ENCODE data around the gene AP2A2.

The AP2A2 gene

GRCh38 chr11:1039481-1040427, 114.1 kb downstream of the AP2A2 start:
- Mint-ChIP-seq H3K36me3 (no peaks in the 10 kb centered on the region), H3K27ac (no peak overlapping the region), H3K9me3 (ENCODE audit: low read depth) (no peaks in the 10 kb centered on the region), H3K4me1 (ENCODE audit: low read depth) (no peaks in the 10 kb centered on the region), H3K4me3 (no peak overlapping the region), H3K27me3 (peaks cover 3% of the 10 kb centered on the region)

GRCh38 chr11:1040428-1041148, 114.9 kb downstream of the AP2A2 start:
- Mint-ChIP-seq H3K36me3 (no peaks in the 10 kb centered on the region), H3K27ac (no peak overlapping the region)

GRCh38 chr11:1041149-1041467, 115.4 kb downstream of the AP2A2 start:
- Mint-ChIP-seq H3K27me3 (peaks cover 3% of the 10 kb centered on the region), H3K27ac (no peak overlapping the region), H3K36me3 (no peaks in the 10 kb centered on the region), H3K4me3 (no peak overlapping the region), H3K4me1 (ENCODE audit: low read depth) (no peaks in the 10 kb centered on the region), H3K9me3 (ENCODE audit: low read depth) (no peaks in the 10 kb centered on the region)

More at GRCh38 chr11:1040428-1041148, 114.9 kb downstream of the AP2A2 start:
- no peak overlapping the region for H3K4me3 Mint-ChIP-seq
- peaks cover 3% of the 10 kb centered on the region for H3K27me3 Mint-ChIP-seq
- H3K9me3 Mint-ChIP-seq (ENCODE audit: low read depth): no peaks in the 10 kb centered on the region
- no peaks in the 10 kb centered on the region for H3K4me1 Mint-ChIP-seq (ENCODE audit: low read depth)

GRCh38 chr11:1041471-1041870, 115.8 kb downstream of the AP2A2 start:
- Mint-ChIP-seq H3K27ac (no peak overlapping the region), H3K4me3 (no peak overlapping the region), H3K27me3 (peaks cover 3% of the 10 kb centered on the region), H3K36me3 (no peaks in the 10 kb centered on the region), H3K9me3 (ENCODE audit: low read depth) (no peaks in the 10 kb centered on the region), H3K4me1 (ENCODE audit: low read depth) (no peaks in the 10 kb centered on the region)

- H3K4me1 Mint-ChIP-seq (ENCODE audit: low read depth): no peaks in the 10 kb centered on the region
- no peak overlapping the region for H3K27ac Mint-ChIP-seq
- no peak overlapping the region for H3K4me3 Mint-ChIP-seq
Observed at GRCh38 chr11:1041936-1042608, 116.4 kb downstream of the AP2A2 start.

GRCh38 chr11:1042626-1043562, 117.2 kb downstream of the AP2A2 start:
- Mint-ChIP-seq H3K4me1 (ENCODE audit: low read depth) (no peaks in the 10 kb centered on the region), H3K27me3 (peaks cover 5% of the 10 kb centered on the region), H3K36me3 (no peaks in the 10 kb centered on the region), H3K4me3 (no peak overlapping the region), H3K9me3 (ENCODE audit: low read depth) (no peaks in the 10 kb centered on the region), H3K27ac (no peak overlapping the region)

More at GRCh38 chr11:1041936-1042608, 116.4 kb downstream of the AP2A2 start:
- Mint-ChIP-seq H3K27me3 (peaks cover 5% of the 10 kb centered on the region), H3K9me3 (ENCODE audit: low read depth) (no peaks in the 10 kb centered on the region), H3K36me3 (no peaks in the 10 kb centered on the region)

GRCh38 chr11:1043563-1044096, 118.0 kb downstream of the AP2A2 start:
- no peak overlapping the region for H3K27ac Mint-ChIP-seq
- H3K36me3 Mint-ChIP-seq: no peaks in the 10 kb centered on the region
- H3K4me3 Mint-ChIP-seq: no peak overlapping the region
- no peaks in the 10 kb centered on the region for H3K9me3 Mint-ChIP-seq (ENCODE audit: low read depth)
- H3K27me3 Mint-ChIP-seq: peaks cover 5% of the 10 kb centered on the region
- no peaks in the 10 kb centered on the region for H3K4me1 Mint-ChIP-seq (ENCODE audit: low read depth)

- peaks cover 5% of the 10 kb centered on the region for H3K27me3 Mint-ChIP-seq
- H3K9me3 Mint-ChIP-seq (ENCODE audit: low read depth): no peaks in the 10 kb centered on the region
- H3K4me3 Mint-ChIP-seq: no peak overlapping the region
- H3K27ac Mint-ChIP-seq: no peak overlapping the region
- H3K36me3 Mint-ChIP-seq: no peaks in the 10 kb centered on the region
- no peaks in the 10 kb centered on the region for H3K4me1 Mint-ChIP-seq (ENCODE audit: low read depth)
Observed at GRCh38 chr11:1044160-1044559, 118.5 kb downstream of the AP2A2 start.

- no peak overlapping the region for H3K4me3 Mint-ChIP-seq
- H3K4me1 Mint-ChIP-seq (ENCODE audit: low read depth): no peaks in the 10 kb centered on the region
- H3K27me3 Mint-ChIP-seq: peaks cover 5% of the 10 kb centered on the region
- H3K36me3 Mint-ChIP-seq: no peaks in the 10 kb centered on the region
- H3K9me3 Mint-ChIP-seq (ENCODE audit: low read depth): no peaks in the 10 kb centered on the region
- no peak overlapping the region for H3K27ac Mint-ChIP-seq
Observed at GRCh38 chr11:1047595-1048156, 122.0 kb downstream of the AP2A2 start.

- H3K4me1 Mint-ChIP-seq (ENCODE audit: low read depth): no peaks in the 10 kb centered on the region
- peaks cover 5% of the 10 kb centered on the region for H3K27me3 Mint-ChIP-seq
- no peak overlapping the region for H3K4me3 Mint-ChIP-seq
- no peak overlapping the region for H3K27ac Mint-ChIP-seq
- H3K36me3 Mint-ChIP-seq: no peaks in the 10 kb centered on the region
- H3K9me3 Mint-ChIP-seq (ENCODE audit: low read depth): no peaks in the 10 kb centered on the region
Observed at GRCh38 chr11:1048375-1049070, 122.9 kb downstream of the AP2A2 start.

GRCh38 chr11:1049071-1049405, 123.4 kb downstream of the AP2A2 start:
- H3K4me1 Mint-ChIP-seq (ENCODE audit: low read depth): no peaks in the 10 kb centered on the region
- H3K4me3 Mint-ChIP-seq: no peak overlapping the region

GRCh38 chr11:1049431-1049891, 123.8 kb downstream of the AP2A2 start:
- no peak overlapping the region for H3K27ac Mint-ChIP-seq
- H3K27me3 Mint-ChIP-seq: peaks cover 2% of the 10 kb centered on the region
- no peak overlapping the region for H3K4me3 Mint-ChIP-seq
- H3K9me3 Mint-ChIP-seq (ENCODE audit: low read depth): no peaks in the 10 kb centered on the region
- H3K36me3 Mint-ChIP-seq: no peaks in the 10 kb centered on the region
- no peaks in the 10 kb centered on the region for H3K4me1 Mint-ChIP-seq (ENCODE audit: low read depth)

More at GRCh38 chr11:1049071-1049405, 123.4 kb downstream of the AP2A2 start:
- Mint-ChIP-seq H3K27ac (no peak overlapping the region), H3K36me3 (no peaks in the 10 kb centered on the region), H3K9me3 (ENCODE audit: low read depth) (no peaks in the 10 kb centered on the region), H3K27me3 (peaks cover 3% of the 10 kb centered on the region)

GRCh38 chr11:1049911-1050580, 124.4 kb downstream of the AP2A2 start:
- Mint-ChIP-seq H3K27ac (no peak overlapping the region), H3K27me3 (peaks cover 2% of the 10 kb centered on the region), H3K9me3 (ENCODE audit: low read depth) (no peaks in the 10 kb centered on the region), H3K4me1 (ENCODE audit: low read depth) (no peaks in the 10 kb centered on the region), H3K4me3 (no peak overlapping the region), H3K36me3 (no peaks in the 10 kb centered on the region)

Measured in activated naive CD8-positive, alpha-beta T cell (primary cell).